GM18909 (cell line): ENCODE measurements around the gene ANKRD35.
"Not testable (repeated sequence)": the region's sequence is repeated elsewhere in the genome, so short reads cannot be mapped to it uniquely, and the experiment has no call there.

Experiments used
- ATAC-seq: cut with Tn5 transposase; IDR thresholded peaks from one replicate; pipeline ENCODE4 v1.9.1; 2021; ENCODE audit warnings: mild to moderate bottlenecking; ENCODE audit not compliant: unreplicated experiment, poor library complexity

ANKRD35 gene

DNA sequence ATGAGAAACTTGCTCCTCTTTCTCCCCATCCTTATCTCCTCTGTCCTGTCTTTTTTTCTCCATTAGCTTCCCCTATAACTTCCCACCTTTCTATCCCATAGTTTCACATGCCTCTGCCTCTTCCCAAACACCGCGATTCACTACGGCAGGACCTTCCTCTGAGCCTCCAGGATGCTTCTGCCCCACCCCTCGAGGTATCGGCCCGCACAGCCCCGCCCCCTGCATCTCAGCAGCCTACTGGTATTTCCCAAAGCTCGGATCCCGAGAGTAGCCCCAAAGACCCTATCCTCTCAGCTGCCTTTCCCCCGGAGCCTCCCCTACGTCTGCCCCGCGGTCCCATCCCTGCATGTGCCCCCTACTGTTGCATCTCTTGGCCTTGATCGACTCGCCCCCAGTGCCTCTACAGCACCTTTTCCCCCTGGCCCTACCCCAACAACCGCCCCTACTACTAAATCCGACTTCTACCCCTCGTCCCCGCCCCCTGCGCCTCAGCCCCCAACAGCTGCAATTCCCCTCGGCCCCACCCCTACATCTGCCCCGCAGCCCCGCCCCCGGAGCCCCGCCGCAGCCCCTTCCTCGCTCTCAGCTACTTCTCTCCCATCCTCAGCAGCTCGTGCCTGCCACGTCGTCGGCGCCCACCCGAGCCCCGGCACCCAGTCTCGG, 27.3 kb downstream of the ANKRD35 start:
- ATAC-seq, result no peak

DNA sequence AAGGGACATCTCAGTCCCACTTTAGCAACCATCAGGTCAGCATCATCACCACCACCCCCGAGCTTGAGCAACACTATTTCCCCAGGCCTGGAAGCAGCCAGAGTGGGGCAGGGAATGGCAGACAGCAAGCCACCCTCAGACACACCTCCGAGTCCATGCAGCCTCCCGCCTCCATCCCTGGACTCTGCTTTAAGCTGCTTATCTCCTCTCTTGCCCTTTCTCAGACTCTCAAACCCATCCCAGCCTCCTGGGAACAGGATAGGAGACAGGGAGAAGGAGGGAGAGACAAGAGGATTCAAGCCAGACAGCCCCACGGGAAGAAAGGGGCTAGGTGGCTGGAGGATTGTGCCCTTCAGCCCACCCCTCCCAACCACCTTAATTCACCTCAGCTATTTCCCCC, 28.5 kb downstream of the ANKRD35 start:
- ATAC-seq, result no peak

DNA sequence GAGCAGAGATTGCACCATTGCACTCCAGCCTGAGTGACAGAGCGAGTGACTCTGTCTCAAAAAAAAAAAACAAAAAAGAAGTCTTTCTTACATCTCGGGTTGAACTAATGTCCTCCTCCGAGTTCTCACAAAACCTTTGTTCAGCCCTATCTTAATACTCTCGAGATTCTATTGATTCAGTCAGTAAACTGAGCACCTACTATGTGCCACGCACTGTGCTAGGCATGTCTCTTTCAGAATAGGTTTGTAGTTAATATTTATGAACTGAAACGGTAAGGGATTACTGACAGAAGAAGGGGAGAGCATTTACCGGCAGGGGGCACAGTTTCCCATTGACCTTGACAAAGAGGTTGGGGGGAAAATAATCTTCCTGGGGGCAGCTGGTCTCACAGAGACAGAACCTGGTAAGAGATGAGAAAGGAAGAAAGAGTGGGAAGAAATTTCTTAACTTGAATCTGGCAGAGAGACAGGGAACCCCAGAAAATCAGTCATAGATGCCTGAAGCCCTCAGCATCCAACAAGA, 30.2 kb downstream of the ANKRD35 start:
- no peak for ATAC-seq

DNA sequence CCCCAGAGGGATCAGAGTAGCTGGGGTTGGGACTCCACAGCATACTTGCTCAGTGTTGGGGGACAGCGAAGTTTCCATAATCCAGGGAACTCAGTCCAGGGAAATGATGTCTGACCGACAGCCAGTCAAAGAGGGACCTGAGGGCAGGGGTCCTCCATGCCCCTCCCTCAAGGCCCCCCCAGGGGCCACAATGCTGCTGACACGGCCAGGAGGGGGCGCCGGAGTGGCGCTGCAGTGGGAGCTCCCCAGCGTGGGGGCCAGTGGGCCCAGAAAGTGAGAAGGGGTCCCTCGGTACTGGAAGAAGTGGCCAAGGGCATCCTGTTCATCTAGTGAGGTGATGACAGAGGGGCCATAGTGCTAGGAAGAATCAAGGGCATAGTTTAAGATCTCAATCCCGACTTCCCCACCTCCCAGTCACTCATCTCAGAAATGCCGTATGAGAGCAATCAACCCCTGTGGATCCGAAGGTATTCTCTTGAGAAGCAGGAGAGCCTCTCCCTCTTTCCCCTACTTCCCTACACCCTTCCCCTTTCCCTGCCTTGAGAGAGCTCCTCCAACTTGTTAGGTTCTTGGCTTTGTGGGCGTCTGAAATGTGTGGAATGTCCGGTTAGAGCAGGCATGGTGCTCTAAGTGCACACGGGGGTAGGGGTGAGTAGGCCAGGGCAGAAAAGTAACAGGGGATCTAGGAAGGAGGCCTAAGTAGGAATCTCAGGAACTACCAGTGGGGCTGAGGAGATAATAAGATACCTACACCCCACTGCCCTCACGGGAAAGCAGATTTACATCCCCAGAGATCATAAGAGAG, 36.1 kb downstream of the ANKRD35 start:
- no peak for ATAC-seq

DNA sequence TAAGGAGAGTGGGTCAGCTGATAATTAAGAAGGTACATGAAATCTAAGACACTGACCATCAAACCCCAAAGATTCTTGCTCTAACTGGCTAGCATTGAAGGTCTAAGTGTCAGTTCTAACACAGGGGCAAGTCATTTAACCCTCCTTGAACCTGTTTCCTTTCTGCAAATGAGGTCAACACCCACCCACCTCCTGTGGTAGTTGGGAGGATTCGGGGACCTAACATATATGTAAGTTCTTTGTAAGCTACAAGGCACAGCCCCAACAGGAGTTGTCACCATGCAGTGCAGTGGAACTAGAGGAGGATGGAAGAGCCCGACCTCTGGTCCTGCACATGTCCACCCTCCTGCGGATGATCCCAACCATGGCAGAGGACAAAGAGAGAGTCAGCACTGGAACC, 37.8 kb downstream of the ANKRD35 start:
- no peak for ATAC-seq

DNA sequence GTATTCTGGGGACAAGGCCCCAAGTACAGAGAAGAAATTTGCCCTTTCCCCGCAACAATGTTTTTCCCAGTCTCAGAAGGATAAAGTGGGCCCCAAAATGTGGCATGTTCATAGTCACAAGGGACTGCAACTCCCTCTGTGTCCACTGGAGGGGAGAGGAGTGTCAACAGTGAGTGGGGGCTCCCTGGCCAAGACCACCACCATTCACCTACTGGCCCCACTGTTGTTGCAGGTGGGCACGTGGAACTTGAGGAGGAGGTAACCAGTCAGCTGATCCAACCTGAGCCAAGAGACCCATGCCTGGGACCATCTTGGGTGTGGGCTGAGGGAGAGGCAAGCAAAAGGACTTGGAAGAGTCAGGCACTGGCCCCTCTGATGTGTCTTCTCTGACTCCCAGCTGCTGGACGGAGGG, 39.5 kb downstream of the ANKRD35 start:
- ATAC-seq, result no peak

DNA sequence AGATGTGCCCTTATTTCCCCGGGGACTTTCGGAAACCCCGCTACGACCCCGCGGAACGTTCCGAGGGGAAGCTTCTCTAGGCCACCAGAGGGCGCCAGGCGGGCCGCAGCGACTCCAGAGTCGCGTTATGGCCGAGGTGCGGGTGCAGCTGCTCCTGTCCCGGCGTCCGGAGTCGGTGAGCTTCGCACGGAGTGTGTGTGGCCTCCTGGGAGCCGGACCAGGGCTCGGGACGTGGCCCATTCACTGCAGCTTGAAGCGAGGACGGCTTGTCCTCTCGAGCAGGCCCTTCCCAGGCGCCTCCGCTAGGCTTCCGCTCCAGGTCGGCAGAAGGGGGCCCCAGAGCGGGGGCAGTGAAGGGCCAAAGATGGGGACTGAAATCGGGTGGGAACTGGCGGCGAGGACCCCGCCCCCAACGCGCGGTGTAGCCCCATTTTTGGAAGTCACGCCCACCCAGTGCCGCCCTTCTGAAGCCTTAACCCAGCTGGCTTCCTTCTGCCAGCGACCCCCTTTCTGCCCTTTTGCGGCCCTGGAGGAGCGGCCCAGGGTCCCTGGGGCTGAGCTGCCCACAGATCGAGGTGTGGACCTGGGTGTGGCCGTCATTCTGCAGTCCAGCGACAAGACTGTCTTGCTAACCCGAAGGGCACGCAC, 40.0 kb downstream of the ANKRD35 start, which contains the start of gene NUDT17:
NUDT17 (plus strand) TSS at position 117 of the 648 bp plus-strand sequence; CDS start at position 128, 11 bp downstream.
- peak; percentile 67 for ATAC-seq

DNA sequence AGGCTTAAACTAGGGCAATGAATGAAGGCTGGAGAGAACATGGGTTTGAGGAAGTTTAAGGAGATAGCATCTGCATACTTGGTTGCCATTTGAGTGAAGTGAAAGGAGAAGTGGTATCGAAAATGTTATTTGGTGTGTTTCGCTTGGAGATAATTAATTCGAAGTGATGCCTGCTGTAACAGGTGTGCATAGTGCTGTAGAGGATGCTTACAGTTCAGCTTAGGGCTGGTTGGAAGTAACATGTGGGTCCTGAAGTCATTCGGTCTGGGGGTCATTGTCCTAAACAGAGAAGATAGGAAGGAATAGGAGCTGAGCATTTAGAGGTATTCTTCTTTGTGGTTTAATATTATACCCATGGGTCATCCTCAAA, 40.5 kb downstream of the ANKRD35 start:
- peak; percentile 78 for ATAC-seq

DNA sequence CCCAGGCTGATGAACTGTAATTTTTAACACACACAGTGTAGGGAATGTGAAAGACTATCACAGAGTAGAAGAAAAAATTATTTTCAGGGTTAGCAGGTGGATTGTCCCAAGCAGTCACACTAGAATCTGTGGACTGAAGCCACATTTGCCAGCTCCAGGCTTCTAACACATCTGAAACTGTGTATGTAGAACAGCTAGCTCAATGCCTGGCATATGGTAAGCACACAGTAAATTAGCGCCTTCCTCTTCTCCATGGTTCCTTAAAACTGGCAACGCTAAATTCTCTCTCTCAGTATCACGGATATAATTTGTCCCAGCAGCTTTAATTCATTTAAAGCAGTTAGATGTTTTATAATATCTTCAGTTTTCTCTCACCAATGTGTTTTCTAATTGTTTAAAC, 42.6 kb downstream of the ANKRD35 start:
- ATAC-seq, result no peak

DNA sequence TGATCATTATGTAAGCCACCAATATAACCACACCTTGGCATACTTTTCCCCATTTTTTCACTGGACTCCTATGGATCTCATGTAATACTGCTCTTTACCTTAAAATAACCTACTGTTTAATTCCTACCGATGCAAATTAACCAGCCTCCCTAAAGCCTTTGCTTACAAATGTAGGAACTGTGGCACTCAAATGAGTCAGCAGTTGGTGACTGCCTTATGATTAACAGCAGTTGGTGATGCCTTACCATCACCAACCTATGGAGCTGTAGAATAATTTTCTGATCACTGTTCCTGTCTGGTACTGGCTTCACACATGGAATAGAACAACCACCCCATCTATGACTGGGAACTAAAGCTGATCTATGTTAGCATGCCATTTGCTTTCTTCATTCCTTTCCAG, 48.0 kb downstream of the ANKRD35 start:
- no peak for ATAC-seq

DNA sequence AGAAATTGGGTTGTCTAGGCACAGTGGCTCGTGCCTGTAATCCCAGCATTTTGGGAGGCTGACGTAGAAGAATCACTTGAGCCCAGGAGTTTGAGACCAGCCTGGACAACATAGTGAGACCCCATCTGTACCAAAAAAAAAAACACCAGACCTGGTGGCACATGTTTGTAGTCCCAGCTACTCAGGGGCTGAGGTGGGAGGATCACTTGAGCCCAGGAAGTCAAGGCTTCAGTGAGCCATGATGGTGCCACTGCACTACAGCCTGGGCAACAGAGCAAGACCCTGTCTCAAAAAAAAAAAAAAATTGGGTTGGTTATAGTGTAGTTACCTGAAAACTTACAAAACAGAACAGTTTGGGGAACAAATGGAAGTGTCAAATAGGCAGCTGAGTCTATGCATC, 54.9 kb downstream of the ANKRD35 start:
- ATAC-seq, result not testable (repeated sequence)

DNA sequence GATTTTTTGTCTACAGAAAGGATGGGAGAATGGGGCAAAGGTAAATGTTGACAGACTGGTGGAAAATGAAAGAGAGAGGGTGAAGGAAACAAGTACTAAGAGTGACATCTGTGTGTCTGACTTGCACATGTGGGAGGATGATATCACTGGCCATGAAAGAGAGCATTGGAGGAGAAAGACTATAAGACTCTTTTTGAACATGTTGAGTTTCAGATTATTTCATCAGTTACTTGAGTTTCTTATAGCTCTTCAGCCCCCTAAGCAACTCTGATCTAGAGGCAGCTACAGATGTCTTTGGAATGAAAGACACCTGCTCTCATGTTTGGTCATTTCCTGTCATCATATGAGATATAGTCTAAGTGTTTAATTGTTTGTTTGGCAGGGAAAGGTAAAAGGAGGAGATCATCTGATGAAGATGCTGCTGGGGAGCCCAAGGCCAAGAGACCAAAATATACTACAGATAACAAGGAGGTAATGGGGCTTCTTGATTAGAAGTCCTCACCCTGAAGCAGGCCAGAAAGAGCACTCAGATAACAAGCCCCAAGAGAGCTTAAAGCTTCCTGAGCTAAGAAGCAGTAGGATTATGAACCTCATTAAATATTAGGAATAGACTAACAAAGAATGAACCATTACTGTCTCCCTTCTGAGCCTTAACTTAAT, 57.2 kb downstream of the ANKRD35 start:
- no peak for ATAC-seq

DNA sequence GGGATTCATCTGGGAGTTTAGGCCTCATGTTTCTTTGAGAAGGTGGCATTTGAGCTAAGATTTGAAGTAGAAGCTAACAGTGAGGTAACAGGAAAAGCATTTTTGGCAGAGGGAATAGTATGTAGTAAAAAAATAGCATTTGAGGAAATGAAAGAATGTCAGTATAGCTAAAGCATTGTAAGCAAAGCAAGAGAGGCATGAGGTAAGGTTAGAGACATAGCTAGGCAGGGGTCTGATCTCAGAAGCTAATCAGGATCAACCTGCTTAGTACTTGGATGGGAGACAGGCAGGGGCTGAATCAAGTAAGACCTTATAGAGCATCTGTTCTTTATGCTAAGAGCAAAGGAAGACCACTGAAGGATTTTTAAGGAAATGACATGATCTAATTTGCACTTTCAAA, 57.7 kb downstream of the ANKRD35 start:
- no peak for ATAC-seq

DNA sequence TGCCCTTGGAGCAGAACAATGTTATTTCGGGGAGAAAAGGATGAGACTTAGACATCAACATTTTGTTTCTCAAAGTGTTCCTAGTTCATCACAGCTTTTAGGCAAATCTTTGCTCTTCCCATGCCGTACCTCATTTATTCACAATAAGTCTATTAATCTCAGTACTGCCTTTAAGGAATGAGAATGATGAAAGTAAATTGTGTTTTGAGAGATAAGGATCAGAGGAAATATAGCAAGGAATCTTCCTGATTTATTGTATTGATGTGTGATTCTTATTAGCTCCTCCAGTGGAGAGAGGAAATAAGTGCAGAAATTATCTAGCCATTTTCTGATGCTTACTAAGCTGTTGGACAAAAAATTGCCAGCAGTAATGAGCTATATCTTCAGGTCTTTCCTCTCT, 59.6 kb downstream of the ANKRD35 start:
- ATAC-seq, result no peak

DNA sequence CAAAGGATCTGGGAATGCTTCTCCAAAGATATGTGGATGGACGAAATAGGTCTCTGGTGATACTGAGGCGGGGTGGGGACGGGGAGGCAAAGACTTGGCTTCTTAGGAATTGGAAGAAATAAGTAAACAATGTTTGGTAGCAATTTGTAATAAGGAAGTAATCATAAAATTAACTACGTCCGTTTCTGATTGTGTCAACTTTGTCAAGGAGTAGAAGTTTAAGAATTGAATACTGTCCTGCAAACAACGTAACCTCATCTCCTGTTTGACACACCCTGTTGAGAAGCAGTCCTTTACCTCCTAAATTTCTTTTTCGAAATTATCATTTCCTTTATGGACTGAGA, 61.2 kb downstream of the ANKRD35 start:
- no peak for ATAC-seq

DNA sequence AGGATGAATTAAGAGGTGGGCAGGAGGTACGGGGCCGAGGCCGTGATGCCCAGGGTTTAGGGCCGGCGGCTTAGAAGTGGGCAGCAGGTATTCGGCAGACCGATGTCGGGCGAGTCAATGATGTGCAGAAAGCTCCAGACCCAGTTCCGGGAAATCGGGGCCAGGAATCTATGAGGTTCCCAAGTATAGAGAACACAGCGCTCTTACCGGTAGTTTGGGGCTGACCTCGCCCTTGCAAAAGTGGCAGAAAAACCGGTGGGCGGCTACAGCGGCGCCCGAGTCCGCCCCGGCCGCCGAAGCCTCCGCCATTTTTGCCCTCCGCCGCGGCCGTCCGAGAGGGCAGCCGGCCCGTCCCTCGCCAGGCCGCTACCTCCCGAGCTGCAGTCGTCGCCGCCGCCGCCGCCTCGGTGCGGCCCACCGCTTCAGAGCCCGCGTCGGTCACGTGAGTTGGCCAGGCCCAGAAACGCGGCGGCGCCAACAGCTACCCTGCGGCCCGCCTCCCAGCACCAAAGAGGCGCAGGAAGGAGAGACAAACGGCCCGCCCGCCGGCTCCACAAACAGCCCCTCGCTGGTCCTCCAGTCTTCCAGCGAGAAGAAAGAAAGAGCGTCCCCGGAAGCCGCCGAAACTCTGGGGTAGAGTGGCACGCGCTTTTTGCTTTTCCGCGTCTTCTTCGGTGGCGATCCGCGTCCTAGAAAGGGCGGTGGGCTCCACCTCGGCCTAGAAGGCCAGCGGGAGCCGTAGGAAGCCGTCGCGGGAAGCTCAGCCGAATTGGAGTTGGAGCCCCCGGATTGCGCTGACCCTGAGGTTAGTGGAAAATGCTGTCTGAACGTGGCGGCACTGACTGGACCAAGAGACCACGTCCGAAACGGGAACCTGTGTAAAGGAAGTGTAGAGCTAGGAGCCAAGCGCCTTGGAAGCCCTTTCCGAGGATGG, 61.8 kb downstream of the ANKRD35 start, which contains the start of the genes POLR3C and RNF115:
POLR3C (plus strand) TSS at position 636 of the 934 bp plus-strand sequence. CDS start 1,577 bp downstream, outside the sequence.
RNF115 (minus strand) TSS at position 531 of the 934 bp plus-strand sequence; CDS start at position 309, 222 bp downstream.
- ATAC-seq, result peak; percentile 87

DNA sequence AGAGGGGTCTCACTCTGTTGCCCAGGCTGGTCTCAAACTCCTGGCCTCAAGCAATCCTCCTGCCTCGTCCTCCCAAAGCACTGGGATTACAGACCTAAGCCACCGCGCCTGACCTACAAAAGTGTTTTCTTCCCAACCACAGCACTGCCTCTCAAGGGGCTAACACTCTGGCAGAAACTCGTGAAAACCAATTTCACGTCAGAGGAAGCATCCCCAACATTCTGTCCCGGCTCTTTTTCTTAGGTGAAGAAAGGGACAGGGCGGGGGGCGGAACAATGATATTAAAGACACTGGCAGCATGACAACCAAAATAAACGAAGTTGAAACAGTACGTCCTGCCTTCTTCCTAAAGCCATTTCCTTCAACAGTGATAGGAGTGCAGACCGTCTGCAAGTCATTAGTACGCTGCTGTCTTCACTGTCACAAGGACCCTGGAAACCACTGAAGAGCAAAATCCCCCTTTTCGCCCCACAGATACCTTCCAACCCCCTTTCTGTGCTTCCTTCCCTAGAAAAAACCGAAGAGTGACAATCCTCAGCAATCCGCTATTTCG, 62.8 kb downstream of the ANKRD35 start:
- ATAC-seq, result not testable (repeated sequence)

DNA sequence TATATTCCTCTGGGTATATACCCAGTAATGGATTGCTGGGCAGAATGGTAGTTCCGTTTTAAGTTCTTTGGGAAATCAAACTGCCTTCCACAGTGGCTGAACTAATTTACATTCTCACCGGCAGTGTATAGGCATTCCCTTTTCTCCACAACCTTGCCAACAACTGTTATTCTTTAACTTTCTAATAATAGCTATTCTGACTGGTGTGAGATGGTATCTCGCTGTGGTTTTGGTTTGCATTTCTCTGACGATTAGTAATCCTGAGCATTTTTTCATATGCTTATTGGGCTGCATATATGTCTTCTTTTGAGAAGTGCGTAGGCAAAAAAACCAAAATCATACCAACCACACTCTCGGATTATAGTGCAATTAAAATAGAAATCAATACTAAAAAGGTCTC, 67.6 kb downstream of the ANKRD35 start:
- ATAC-seq, result peak; percentile 39
